Stimulated activated memory B cell treated with anti-CD40 and anti-IgM and Interleukin-4, amounts not matched to agents 10 μg/mL and 1 μg/mL and 100 μg/mL, for 72 hours (primary cell): ENCODE data around the gene MMP10.
A peak's percentile ranks its signal among the peaks of the same experiment; 100 is the strongest.

ENCODE experiments used
- ATAC-seq: fragments of 150-1000 bp; cut with Tn5 transposase; 2 replicates; pipeline ENCODE4 v1.10.0; 2021
- H3K27ac Mint-ChIP-seq: one replicate; pipeline ENCODE4 v1.8.0; 2022; ENCODE audit warnings: mild to moderate bottlenecking, mixed read lengths
- H3K27me3 Mint-ChIP-seq: one replicate; pipeline ENCODE4 v1.8.0; 2022; ENCODE audit warnings: mixed read lengths
- H3K36me3 Mint-ChIP-seq: one replicate; pipeline ENCODE4 v1.8.0; 2022; ENCODE audit warnings: mixed read lengths
- H3K4me1 Mint-ChIP-seq: one replicate; pipeline ENCODE4 v1.8.0; 2022; ENCODE audit warnings: mixed read lengths
- H3K4me3 Mint-ChIP-seq: one replicate; pipeline ENCODE4 v1.8.0; 2022; ENCODE audit warnings: mild to moderate bottlenecking, moderate library complexity, mixed read lengths
- H3K9me3 Mint-ChIP-seq: one replicate; pipeline ENCODE4 v1.8.0; 2022; ENCODE audit warnings: mixed read lengths

Gene MMP10

DNA sequence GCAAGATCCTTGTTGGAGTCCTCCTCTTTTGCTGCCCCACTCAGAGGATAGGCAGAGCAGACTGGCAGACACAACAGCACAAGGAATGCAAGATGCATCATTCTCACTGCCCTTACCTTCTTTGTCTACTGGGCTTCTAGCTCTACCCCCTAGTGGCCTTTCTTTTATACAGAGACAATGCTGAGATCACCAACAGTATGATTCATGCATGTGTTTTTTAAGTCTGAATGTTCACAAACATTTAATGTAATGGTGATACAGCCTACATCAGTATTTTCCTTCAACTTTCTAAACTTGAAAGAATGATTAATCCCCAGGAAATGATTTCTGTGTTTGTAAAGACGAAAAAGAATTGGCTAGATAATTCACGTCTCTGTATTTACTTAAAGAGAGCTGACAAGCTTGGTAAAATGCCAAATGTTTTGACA lies at the start of gene MMP10:
Gene MMP10, minus strand, starts transcription at position 138 of the 428 bp plus-strand sequence. Its CDS starts 37 bp downstream, at position 101.
- no peaks in the 10 kb centered on the region for H3K4me1 Mint-ChIP-seq
- H3K27me3 Mint-ChIP-seq = peaks cover 8% of the 10 kb centered on the region
- H3K27ac Mint-ChIP-seq = no peak within 1 kb of the TSS
- no peaks in the 10 kb centered on the region for H3K9me3 Mint-ChIP-seq
- no peaks in the 10 kb centered on the region for H3K36me3 Mint-ChIP-seq
- H3K4me3 Mint-ChIP-seq = no peak within 1 kb of the TSS
- no peak for ATAC-seq

DNA sequence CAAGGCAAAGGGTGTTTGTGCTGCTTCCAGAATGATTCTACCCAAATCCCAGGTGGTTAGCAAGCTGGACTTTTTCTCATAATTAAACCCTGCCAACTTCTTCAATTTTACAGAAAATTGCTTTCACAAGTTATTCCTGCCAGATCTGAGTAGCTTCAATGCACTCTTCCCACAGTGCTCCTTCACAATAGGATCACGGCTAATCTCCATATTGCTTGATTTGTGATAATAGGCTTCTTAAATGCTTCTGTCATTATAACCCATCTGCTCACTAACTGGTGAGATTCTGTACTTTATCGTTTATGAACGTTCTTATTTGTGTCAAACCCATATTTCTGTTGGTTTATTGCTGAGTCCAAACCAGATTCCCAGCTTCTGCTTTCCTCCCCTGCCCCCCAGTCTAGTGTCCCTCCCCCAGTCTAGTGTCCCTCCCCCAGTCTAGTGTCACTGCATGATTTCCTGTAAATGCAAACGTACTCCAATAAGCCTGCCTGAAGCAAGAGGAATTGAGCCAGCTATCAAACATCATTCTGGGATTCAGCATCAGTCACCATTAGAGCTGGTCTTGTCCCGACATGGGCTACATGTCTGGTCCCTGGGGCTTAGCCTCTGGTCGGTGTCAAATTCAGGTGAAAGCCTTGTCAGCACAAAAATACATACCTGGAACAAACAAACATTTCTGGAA lies 49.0 kb upstream of the MMP10 start:
- no peaks in the 10 kb centered on the region for H3K4me1 Mint-ChIP-seq
- no peaks in the 10 kb centered on the region for H3K36me3 Mint-ChIP-seq
- no peak overlapping the region for H3K4me3 Mint-ChIP-seq
- H3K9me3 Mint-ChIP-seq = no peaks in the 10 kb centered on the region
- H3K27me3 Mint-ChIP-seq = peaks cover 32% of the 10 kb centered on the region
- ATAC-seq = no peak
- H3K27ac Mint-ChIP-seq = no peak overlapping the region

DNA sequence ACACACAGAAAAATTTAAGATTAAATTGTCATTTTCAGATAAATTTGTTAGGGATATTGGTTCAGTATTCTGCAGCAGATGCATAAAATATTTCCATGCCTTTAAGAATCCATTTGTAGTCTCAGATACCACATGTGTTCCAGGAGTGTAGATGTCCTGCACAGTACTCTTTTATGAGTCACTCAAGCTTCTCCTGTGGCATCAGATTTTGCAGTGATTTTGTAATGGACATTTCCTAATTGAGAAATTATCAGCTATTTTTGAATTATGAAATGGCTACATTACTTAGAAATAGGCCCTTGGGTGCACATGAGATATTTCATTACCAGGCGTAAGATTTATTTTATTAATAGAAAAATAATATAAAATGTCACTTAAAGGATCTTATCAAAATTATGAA lies 44.1 kb upstream of the MMP10 start:
- H3K36me3 Mint-ChIP-seq = no peaks in the 10 kb centered on the region
- ATAC-seq = no peak
- H3K4me3 Mint-ChIP-seq = no peak overlapping the region
- no peaks in the 10 kb centered on the region for H3K9me3 Mint-ChIP-seq
- no peak overlapping the region for H3K27ac Mint-ChIP-seq
- no peaks in the 10 kb centered on the region for H3K4me1 Mint-ChIP-seq
- peaks cover under 1% of the 10 kb centered on the region for H3K27me3 Mint-ChIP-seq

DNA sequence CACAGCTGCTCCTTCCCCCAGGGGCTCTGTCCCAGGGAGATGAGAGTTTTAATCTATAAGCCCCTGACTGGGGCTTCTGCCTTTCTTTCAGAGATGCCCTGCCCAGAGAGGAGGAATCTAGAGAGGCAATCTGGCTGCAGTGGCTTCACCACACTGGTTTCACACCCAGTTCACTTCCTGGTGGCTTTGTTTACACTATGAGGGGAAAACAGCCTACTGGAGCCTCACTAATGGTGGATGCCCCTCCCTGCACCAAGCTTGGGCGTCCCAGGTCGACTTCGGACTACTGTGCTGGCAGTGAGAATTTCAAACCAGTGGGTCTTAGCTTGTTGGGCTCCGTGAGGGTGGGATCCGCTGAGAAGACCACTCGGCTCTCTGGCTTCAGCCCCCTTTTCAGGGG lies 39.1 kb upstream of the MMP10 start:
- Mint-ChIP-seq H3K27me3 (peaks cover 10% of the 10 kb centered on the region), H3K4me3 (no peak overlapping the region), H3K36me3 (no peaks in the 10 kb centered on the region), H3K4me1 (no peaks in the 10 kb centered on the region), H3K27ac (no peak overlapping the region), H3K9me3 (peaks cover 23% of the 10 kb centered on the region)
- no peak for ATAC-seq

DNA sequence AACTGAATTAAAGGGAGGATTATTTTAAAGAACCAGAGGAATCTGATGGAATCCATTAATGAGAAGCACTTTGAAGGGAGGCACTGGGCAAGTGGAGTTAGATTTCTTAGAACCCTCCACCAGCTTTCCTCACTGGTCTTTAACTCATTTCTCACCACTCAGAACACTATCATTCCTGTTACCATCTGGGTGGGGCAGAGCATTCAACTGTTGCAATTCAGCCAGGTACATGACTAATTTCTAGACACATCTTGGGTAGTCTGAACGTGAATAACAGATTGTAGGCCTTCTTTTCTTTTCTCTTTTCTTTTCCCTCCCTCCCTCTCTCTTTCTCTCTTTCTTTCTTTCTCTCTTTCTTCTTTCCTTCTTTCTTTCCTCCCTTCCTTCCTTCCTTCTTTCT lies 33.1 kb upstream of the MMP10 start:
- Mint-ChIP-seq H3K27me3 (peaks cover 20% of the 10 kb centered on the region), H3K9me3 (peaks cover 26% of the 10 kb centered on the region), H3K27ac (no peak overlapping the region), H3K36me3 (no peaks in the 10 kb centered on the region), H3K4me1 (no peaks in the 10 kb centered on the region), H3K4me3 (no peak overlapping the region)
- ATAC-seq = no peak

DNA sequence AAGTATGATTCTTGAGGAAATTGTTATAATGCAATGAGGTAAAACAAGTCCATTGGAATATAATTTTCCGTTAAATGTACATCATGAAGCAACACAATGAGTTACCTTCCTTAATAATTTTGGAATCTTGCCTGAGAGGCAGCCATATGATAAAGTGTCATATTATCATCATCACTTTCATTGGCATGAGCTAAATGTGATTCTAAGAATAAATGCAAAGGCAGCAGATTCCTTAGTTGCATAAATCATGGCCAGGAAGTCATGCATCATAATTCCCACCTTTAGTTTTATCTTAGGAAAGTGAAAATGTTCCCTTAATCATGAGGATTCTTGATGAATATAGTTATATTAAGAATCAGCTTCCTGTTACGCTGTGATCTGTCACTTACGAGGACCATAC lies 31.8 kb upstream of the MMP10 start:
- Mint-ChIP-seq H3K36me3 (no peaks in the 10 kb centered on the region), H3K27me3 (peaks cover 33% of the 10 kb centered on the region), H3K27ac (no peak overlapping the region), H3K4me3 (no peak overlapping the region), H3K4me1 (no peaks in the 10 kb centered on the region), H3K9me3 (peaks cover 17% of the 10 kb centered on the region)
- ATAC-seq = no peak

DNA sequence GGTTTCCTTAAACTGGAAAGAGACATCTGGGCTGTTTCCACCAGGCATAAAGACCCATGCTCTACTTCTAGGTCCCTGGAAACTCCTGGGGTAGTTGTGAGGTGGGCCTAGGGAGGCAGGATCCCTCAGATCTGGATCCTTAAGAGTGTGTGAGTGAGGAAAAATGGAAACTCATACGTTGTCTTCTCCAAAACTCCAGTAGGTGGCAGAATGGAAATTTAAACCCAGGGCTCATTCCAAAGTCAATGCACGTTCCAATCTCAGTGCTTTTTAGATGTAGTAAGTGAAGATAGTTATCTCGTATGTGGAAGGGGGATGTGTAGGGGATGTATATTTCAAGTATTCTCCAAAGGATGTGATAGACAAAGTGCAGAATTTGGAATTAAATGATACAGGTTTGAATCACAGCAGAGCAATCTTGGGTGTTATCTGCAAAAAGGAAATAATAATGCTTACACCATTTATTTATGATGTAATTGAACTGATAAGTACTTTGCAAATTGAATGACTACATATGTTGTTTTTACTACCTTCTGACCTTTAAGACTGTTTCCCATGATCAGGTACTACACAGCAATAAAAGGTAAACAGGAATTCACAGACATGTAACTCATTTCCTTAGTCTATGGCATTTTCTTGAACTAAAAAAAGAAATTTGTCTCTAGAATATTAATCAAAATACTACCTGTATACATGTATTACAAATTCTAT lies 30.7 kb upstream of the MMP10 start:
- Mint-ChIP-seq H3K27ac (no peak overlapping the region), H3K27me3 (peaks cover 27% of the 10 kb centered on the region), H3K4me1 (no peaks in the 10 kb centered on the region), H3K4me3 (no peak overlapping the region), H3K9me3 (peaks cover 9% of the 10 kb centered on the region), H3K36me3 (no peaks in the 10 kb centered on the region)
- no peak for ATAC-seq

DNA sequence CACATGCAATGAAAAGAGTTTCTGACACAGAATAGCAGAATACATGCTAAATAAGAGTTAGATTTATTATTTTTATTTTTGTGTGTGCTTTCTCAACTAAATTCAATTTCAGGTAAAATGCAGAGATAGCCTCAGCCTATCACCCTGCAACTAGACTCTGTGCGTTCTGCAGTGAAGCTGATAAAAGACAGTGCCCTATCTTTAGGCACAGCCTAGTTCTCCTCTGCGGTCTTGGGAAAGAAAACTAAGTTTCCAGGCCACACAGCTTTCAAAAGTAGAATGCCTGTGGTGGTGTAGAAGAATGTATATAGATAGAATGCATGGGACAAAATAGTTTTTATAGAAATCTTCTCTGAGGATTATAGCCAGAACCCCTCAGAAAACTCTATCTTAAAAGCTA lies 29.5 kb upstream of the MMP10 start:
- peaks cover 35% of the 10 kb centered on the region for H3K27me3 Mint-ChIP-seq
- H3K9me3 Mint-ChIP-seq = peaks cover 5% of the 10 kb centered on the region
- no peaks in the 10 kb centered on the region for H3K36me3 Mint-ChIP-seq
- no peaks in the 10 kb centered on the region for H3K4me1 Mint-ChIP-seq
- ATAC-seq = no peak
- no peak overlapping the region for H3K4me3 Mint-ChIP-seq
- H3K27ac Mint-ChIP-seq = no peak overlapping the region

DNA sequence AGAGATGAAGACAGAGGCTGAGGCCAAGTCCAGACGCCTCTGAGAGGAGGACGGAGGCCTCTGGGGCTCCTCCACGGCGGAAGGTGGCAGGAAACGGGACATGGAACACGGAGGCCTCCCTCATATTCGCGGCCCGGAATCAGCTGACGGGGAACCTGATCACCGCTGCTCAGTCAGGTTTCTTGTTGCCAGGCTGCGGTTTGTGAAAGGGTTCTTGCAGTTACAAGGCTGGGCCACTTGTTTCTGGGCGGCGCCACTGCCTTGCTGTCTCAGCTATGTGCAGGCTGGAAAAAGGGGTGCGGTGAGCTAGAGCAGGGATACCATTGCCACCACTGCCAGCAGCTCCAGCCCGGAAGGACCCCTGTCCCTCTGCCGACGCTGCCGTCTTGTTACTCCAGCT lies 27.5 kb upstream of the MMP10 start:
- Mint-ChIP-seq H3K36me3 (no peaks in the 10 kb centered on the region), H3K9me3 (no peaks in the 10 kb centered on the region), H3K4me1 (no peaks in the 10 kb centered on the region), H3K4me3 (no peak overlapping the region), H3K27me3 (peaks cover 47% of the 10 kb centered on the region), H3K27ac (no peak overlapping the region)
- ATAC-seq = no peak

DNA sequence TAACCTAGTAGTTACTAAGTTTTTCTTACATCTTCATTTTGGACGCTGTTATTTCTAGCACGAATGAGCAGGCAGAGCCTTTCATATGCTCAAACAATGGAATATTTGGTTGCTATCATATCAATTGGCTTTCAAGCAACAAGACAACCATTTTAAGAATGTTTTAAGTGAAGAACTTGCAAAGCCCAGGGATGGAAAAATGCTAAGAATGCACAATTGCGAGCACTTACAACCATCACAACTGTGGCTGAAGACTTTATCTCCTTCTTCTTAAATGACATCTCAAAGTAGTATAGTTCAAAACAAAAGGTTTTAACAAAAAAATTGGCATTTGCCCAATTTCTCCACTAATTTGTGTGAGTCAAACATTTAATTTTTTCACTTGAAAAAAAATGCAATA lies 25.9 kb upstream of the MMP10 start:
- Mint-ChIP-seq H3K36me3 (no peaks in the 10 kb centered on the region), H3K9me3 (no peaks in the 10 kb centered on the region), H3K27me3 (peaks cover 47% of the 10 kb centered on the region), H3K4me3 (no peak overlapping the region), H3K27ac (no peak overlapping the region), H3K4me1 (no peaks in the 10 kb centered on the region)
- no peak for ATAC-seq

DNA sequence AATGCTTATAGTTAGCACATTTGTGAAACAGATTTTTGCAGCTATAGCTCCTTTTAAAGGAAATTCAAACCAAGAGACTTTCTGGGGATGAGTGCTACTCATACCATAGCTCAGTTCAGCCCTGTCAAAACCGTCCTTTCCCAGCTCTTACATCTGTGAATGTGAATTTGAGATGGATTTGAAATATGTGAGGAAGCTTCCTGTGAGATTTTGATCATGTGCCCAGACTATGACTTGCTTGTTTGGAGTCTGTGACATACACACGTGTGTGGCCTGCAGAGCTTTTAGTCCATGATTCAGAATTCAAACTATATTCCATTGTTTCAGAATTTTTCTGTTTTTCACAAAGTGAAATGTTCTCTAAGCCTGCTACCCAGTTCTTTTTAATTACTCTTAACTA lies 21.9 kb upstream of the MMP10 start:
- ATAC-seq = no peak
- Mint-ChIP-seq H3K4me1 (no peaks in the 10 kb centered on the region), H3K27me3 (peaks cover 34% of the 10 kb centered on the region), H3K27ac (no peak overlapping the region), H3K9me3 (no peaks in the 10 kb centered on the region), H3K4me3 (no peak overlapping the region), H3K36me3 (no peaks in the 10 kb centered on the region)

DNA sequence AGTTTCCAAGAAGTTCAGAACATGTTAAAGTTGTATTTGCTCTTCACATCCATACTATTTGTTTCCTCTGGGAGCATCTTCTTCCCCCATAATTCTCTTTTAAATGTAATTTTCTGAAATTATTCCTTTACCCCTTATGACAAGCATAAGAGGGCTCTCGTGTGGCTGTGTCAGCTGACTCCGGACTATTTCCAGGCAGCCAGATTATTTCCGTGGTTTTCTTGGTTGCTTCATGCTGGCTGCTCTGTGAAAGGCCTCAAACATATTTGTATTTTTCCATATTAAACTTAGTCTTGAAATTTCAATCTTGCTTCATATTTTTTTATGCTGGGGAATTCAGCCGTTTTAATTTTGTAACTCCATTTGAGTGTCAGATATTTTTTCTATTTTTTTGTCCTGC lies 20.3 kb upstream of the MMP10 start:
- no peak for ATAC-seq
- Mint-ChIP-seq H3K27ac (no peak overlapping the region), H3K27me3 (peaks cover 25% of the 10 kb centered on the region), H3K36me3 (no peaks in the 10 kb centered on the region), H3K4me3 (no peak overlapping the region), H3K4me1 (no peaks in the 10 kb centered on the region), H3K9me3 (no peaks in the 10 kb centered on the region)

DNA sequence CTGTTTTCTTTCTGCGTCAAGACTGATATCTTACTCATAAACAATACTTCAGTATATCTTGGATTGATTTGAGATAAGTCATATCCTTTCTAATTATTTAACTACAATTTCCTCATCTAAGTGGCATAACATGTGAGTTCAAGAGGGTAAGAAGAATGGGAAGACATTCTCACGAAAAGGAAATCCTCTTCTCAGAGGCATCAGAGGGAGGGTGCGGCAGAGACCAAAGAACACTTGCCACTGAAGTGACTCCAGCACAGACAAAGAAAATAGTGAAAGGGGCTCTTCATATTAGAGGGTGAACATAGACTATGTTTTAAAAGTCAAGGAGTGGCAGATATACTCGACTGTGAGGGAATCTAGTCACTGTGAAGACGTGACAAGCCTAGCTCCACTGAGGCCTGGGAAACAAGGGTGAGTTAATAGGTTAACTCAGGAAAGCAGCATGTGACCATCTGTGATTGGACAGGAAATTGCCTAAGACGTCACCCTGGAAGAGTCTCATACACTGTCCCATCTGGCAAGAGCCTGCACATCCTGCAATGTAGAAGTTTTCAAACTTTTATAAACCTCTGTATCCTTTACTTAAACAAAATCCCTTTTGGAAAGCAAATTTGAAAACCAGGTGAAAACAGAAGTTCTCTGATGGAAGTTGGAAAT lies 19.4 kb upstream of the MMP10 start:
- H3K4me1 Mint-ChIP-seq = no peaks in the 10 kb centered on the region
- no peak for ATAC-seq
- peaks cover 20% of the 10 kb centered on the region for H3K27me3 Mint-ChIP-seq
- no peak overlapping the region for H3K4me3 Mint-ChIP-seq
- no peaks in the 10 kb centered on the region for H3K36me3 Mint-ChIP-seq
- H3K9me3 Mint-ChIP-seq = no peaks in the 10 kb centered on the region
- no peak overlapping the region for H3K27ac Mint-ChIP-seq

DNA sequence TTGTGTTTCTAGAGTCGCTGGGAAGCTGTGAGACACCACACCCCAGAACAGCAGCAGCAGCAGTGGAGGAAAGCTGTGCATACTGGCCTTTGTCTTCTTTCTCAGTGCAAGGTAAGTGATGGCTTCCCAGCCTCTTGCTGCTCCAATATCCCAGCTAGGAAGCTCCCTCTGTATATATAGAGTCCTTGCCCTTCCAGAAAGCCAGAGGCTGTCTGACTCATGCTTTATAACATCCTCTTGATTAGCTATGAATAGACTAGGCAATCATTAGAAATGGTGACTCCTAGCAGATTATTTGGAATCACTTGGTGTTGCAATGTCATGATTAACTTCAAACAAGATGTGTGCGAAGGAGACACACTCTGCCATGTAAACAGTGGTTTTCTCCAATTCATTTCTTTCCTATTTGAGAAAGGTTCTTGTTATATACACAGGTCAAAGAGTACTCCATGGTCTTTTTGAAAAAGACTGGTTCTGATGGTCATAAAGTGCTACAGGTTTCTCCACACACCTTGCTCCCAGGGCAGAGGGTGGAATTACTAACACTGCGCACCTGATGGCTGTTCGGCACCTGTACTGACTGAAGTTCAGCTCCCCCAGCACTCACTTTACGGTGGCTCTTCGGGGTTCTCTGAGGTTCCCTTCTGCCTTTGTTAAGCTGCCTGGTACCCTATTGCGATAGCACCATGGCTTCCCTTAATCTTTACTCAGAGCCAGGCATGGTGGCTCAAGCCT lies 17.8 kb upstream of the MMP10 start, which contains the start of gene MMP1:
Gene MMP1, minus strand, starts transcription at position 149 of the 735 bp plus-strand sequence. Its CDS starts 68 bp downstream, at position 81.
- no peaks in the 10 kb centered on the region for H3K9me3 Mint-ChIP-seq
- peaks cover 8% of the 10 kb centered on the region for H3K27me3 Mint-ChIP-seq
- no peaks in the 10 kb centered on the region for H3K36me3 Mint-ChIP-seq
- H3K4me3 Mint-ChIP-seq = no peak within 1 kb of the TSS
- no peak within 1 kb of the TSS for H3K27ac Mint-ChIP-seq
- ATAC-seq = peak; percentile 13
- H3K4me1 Mint-ChIP-seq = no peaks in the 10 kb centered on the region

DNA sequence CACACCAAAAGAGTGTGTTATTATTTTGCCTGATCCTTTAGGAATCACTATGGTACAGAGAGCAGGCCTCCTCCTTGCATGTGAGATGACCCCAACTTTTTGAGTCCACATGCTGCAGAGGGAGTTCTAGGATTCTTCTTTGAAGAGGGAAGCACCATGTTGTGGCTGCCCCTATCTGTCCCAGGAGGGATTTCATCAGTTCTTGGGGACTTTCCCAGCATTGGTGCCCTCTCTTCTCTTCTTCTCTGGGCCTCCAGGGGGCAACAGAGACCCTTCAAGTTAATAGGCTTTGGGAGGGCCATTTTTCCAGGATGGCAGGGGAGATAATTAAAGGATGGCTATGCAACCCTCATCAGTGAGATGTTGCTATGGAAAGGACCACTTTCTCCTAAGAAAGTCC lies 14.0 kb upstream of the MMP10 start:
- H3K27ac Mint-ChIP-seq = no peak overlapping the region
- peaks cover 2% of the 10 kb centered on the region for H3K27me3 Mint-ChIP-seq
- H3K36me3 Mint-ChIP-seq = no peaks in the 10 kb centered on the region
- peak; percentile 62 for ATAC-seq
- no peaks in the 10 kb centered on the region for H3K9me3 Mint-ChIP-seq
- H3K4me1 Mint-ChIP-seq = no peaks in the 10 kb centered on the region
- H3K4me3 Mint-ChIP-seq = no peak overlapping the region
